ENCODE measurements around the gene TMEM37. TPM values are rescaled to one million over a fixed set of nuclear protein-coding genes. Genes with fewer than 3 reads are reported as not detected.

Gene TMEM37
- total RNA-seq, 1 experiment from 2014 or later = 2.3 TPM

DNA sequence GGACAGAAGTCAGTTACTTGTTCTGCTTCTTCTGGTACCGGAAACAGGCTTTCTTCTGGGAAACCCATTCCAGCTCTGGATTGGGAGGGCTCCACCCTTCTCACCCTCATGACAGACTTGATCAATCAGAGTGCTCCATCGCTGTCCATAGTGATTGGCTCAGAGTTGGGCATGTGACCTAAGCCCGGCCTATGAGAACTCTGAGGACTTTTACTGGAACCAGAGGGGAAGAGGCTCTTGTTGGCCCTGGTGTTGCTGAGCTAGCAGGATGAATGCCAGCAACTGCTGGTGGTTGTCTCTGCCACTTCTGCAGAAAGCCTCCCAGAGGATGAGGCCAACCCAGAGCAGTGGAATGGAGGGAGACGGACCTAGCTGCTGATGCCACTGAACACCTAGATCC lies 33.3 kb downstream of the TMEM37 start:
- no peaks in the 10 kb centered on the region for H4K20me1 ChIP-seq (ENCODE audit: insufficient read depth)
- no peak overlapping the region for H2AFZ ChIP-seq (ENCODE audit: low read depth, low read length, poor library complexity, severe bottlenecking)
- DNase-seq (ENCODE audit: low read depth, low spot score) (no peak), ATAC-seq (peak; percentile 79)
- peaks cover 0 to 4% of the 10 kb centered on the region in 2 experiments; a peak in 1 of 4 replicates for H3K4me1 ChIP-seq (ENCODE audit: control insufficient read depth in 1 of 2, insufficient read depth in 2 of 2, low read length in 2 of 2)
- no peaks in the 10 kb centered on the region for H3K36me3 ChIP-seq (ENCODE audit: control insufficient read depth in 1 of 2, insufficient read depth in 2 of 2, low read length in 2 of 2)
- no peaks in the 10 kb centered on the region for H3K79me2 ChIP-seq (ENCODE audit: insufficient read depth, low read length)
- ChIA-PET CTCF (interaction anchor here (1.5 kb wide), 1 partner anchor 11 kb away, joined by 3 read pairs; no protein-coding TSS in a partner anchor), POLR2A (no interaction called here), RAD21 (ENCODE audit: low non-redundant PET in 1 of 2, low total read pairs in 2 of 2, uncharacterized antibody in 2 of 2, unreplicated experiment in 2 of 2) (no interaction called here)
- H3K27me3 ChIP-seq (ENCODE audit: insufficient read depth, low read length) = no peaks in the 10 kb centered on the region
- H3K4me2 ChIP-seq (ENCODE audit: low read length) = no peak overlapping the region
- no peaks in the 10 kb centered on the region for H3K9me2 ChIP-seq (ENCODE audit: insufficient read depth)
- intact Hi-C loops (cut with micrococcal nuclease) = no loop called here
- BruUV-seq (replicated peaks) = no TSS peak
- H3K4me3 ChIP-seq (replicated peaks in 1 of 2; ENCODE audit: low read depth in 1 of 2, low read length in 2 of 2) = no peak overlapping the region
- TF ChIP-seq, protein P1, sequence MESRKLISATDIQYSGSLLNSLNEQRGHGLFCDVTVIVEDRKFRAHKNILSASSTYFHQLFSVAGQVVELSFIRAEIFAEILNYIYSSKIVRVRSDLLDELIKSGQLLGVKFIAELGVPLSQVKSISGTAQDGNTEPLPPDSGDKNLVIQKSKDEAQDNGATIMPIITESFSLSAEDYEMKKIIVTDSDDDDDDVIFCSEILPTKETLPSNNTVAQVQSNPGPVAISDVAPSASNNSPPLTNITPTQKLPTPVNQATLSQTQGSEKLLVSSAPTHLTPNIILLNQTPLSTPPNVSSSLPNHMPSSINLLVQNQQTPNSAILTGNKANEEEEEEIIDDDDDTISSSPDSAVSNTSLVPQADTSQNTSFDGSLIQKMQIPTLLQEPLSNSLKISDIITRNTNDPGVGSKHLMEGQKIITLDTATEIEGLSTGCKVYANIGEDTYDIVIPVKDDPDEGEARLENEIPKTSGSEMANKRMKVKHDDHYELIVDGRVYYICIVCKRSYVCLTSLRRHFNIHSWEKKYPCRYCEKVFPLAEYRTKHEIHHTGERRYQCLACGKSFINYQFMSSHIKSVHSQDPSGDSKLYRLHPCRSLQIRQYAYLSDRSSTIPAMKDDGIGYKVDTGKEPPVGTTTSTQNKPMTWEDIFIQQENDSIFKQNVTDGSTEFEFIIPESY (IDR thresholded peaks at IDR 0.05; ENCODE audit: extremely low read depth, insufficient replicate concordance, low read length) = no peak
- no peak for TF ChIP-seq CTCF (IDR thresholded peaks at IDR 0.05 in 2 of 3, conservative IDR thresholded peaks at IDR 0.05 in 1 of 3; ENCODE audit: borderline replicate concordance in 1 of 3, insufficient read depth in 1 of 3, low read depth in 2 of 3, low read length in 2 of 3)
- no peak for TF ChIP-seq ELF1 (IDR thresholded peaks at IDR 0.05; ENCODE audit: borderline replicate concordance, low read depth)
- no peak for TF ChIP-seq YY1 (IDR thresholded peaks at IDR 0.05; ENCODE audit: extremely low read depth, insufficient replicate concordance, low read depth, low read length)
- no peak for TF ChIP-seq CEBPB (IDR thresholded peaks at IDR 0.05; ENCODE audit: low read depth)
- TF ChIP-seq, protein P2, sequence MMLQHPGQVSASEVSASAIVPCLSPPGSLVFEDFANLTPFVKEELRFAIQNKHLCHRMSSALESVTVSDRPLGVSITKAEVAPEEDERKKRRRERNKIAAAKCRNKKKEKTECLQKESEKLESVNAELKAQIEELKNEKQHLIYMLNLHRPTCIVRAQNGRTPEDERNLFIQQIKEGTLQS (IDR thresholded peaks at IDR 0.05) = no peak
- TF ChIP-seq ZFX (IDR thresholded peaks at IDR 0.05) = no peak
- no peak for TF ChIP-seq REST (IDR thresholded peaks at IDR 0.05; ENCODE audit: low read depth)
- no peak for TF ChIP-seq SRF (IDR thresholded peaks at IDR 0.05; ENCODE audit: low read depth)
- TF ChIP-seq TCF7L2 (IDR thresholded peaks at IDR 0.05; ENCODE audit: borderline replicate concordance, extremely low read depth, insufficient read depth, insufficient read length) = no peak
- TF ChIP-seq POLR2A (IDR thresholded peaks at IDR 0.05; ENCODE audit: borderline replicate concordance, extremely low read depth, insufficient read depth, insufficient read length) = no peak
- TF ChIP-seq, protein P3, sequence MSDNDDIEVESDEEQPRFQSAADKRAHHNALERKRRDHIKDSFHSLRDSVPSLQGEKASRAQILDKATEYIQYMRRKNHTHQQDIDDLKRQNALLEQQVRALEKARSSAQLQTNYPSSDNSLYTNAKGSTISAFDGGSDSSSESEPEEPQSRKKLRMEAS (IDR thresholded peaks at IDR 0.05) = no peak
- no peak for TF ChIP-seq CBX3 (IDR thresholded peaks at IDR 0.05; ENCODE audit: low read depth)
- TF ChIP-seq SP1 (IDR thresholded peaks at IDR 0.05; ENCODE audit: low read depth) = no peak
- no peak overlapping the region for H3K27ac ChIP-seq (ENCODE audit: low read depth, low read length)
- no peaks in the 10 kb centered on the region for H3K9me3 ChIP-seq (ENCODE audit: control insufficient read depth in 1 of 2, insufficient read depth in 1 of 2, low read depth in 1 of 2, low read length in 2 of 2)
- no peak overlapping the region for H3K9ac ChIP-seq (ENCODE audit: low read length)

Data from HCT116 (cell line).